GM12878 (cell line): Measurements from ENCODE around the gene MALT1. TPM values are rescaled to one million over a fixed set of nuclear protein-coding genes. Genes with fewer than 3 reads are reported as not detected.
"Not testable (repeated sequence)": the region's sequence is repeated elsewhere in the genome, so short reads cannot be mapped to it uniquely, and the experiment has no call there.

Experiments used
- ATAC-seq: fragments of 200-7000 bp; cut with Tn5 transposase; 3 replicates; pipeline ENCODE4 v1.9.1; 2020; ENCODE audit warnings: mild to moderate bottlenecking, moderate library complexity
- BruUV-seq: library from RNA; stranded (reverse); fragments of 400-500 nt; replicated peaks from 2 replicates; lab custom pipeline; 2021; lab: Mats Ljungman, UMichigan
- CTCF ChIA-PET: fragments of 300-600 bp; sonication (Branson Sonifier 250); formaldehyde crosslinking; extraction: SDS; loops from one replicate; lab custom pipeline; 2021; ENCODE audit warnings: inconsistent platforms; lab: Yijun Ruan, JAX
- POLR2A ChIA-PET: fragments of 350-600 bp; formaldehyde crosslinking; extraction: SDS; loops from one replicate; lab custom pipeline; 2021; ENCODE audit warnings: inconsistent platforms; lab: Charles Lee
- RAD21 ChIA-PET: fragments of 300-600 bp; sonication (Branson Sonifier 250); formaldehyde crosslinking; loops from one replicate; lab custom pipeline; 2023; ENCODE audit warnings: antibody characterized with exemption; ENCODE audit not compliant: unreplicated experiment; lab: Charles Lee
- SMC1A ChIA-PET: fragments of 300-600 bp; sonication (Branson Sonifier 250); formaldehyde crosslinking; loops from one replicate; lab custom pipeline; 2023; ENCODE audit not compliant: unreplicated experiment, uncharacterized antibody; lab: Charles Lee
- DNase-seq: peaks from one replicate; pipeline ENCODE4 v3.0.0-alpha.2; 2011; ENCODE audit warnings: low read depth, low spot score
- FAIRE-seq: peaks from 3 replicates; lab custom pipeline; 2011; peaks lifted over from hg19 to GRCh38; lab: Jason Lieb, UNC
- H2AFZ ChIP-seq: 2 replicates; pipeline ENCODE4 v1.6.0; 2011; ENCODE audit warnings: low read depth, low read length, control low read depth; ENCODE audit not compliant: control insufficient read depth
- H3K27ac ChIP-seq: 2 replicates; pipeline ENCODE4 v1.5.1; 2011; ENCODE audit warnings: control low read depth; ENCODE audit not compliant: control insufficient read depth, insufficient read depth
- H3K27me3 ChIP-seq, 2 experiments: replicated peaks in 1 of 2; 2 replicates each; pipeline versions ENCODE4 v1.6.0 to v1.6.1; 2011; ENCODE audit warnings: low read length in 1 of 2; ENCODE audit not compliant: control insufficient read depth in 2 of 2, insufficient read depth in 2 of 2
- H3K36me3 ChIP-seq, 2 experiments: 2 replicates each; pipeline ENCODE4 v1.5.1; 2011; ENCODE audit warnings: low read length in 1 of 2; ENCODE audit not compliant: control insufficient read depth in 2 of 2, insufficient read depth in 2 of 2
- H3K4me1 ChIP-seq: 2 replicates; pipeline ENCODE4 v1.6.1; 2011; ENCODE audit warnings: mild to moderate bottlenecking, low read length, moderate library complexity, mixed read lengths; ENCODE audit not compliant: control insufficient read depth, insufficient read depth
- H3K4me2 ChIP-seq: 2 replicates; pipeline ENCODE4 v1.6.0; 2011; ENCODE audit warnings: control low read depth; ENCODE audit not compliant: control insufficient read depth, insufficient read depth
- H3K4me3 ChIP-seq: fragments of 200-600 bp; sonication (generic); 2 replicates; pipeline ENCODE4 v1.5.1; 2016
- H3K79me2 ChIP-seq: 2 replicates; pipeline ENCODE4 v1.6.0; 2011; ENCODE audit warnings: low read length; ENCODE audit not compliant: control insufficient read depth, insufficient read depth
- H3K9ac ChIP-seq: 2 replicates; pipeline ENCODE4 v1.8.0; 2011; ENCODE audit warnings: low read length, control low read depth, mixed read lengths; ENCODE audit not compliant: control insufficient read depth, insufficient read depth
- H3K9me3 ChIP-seq: replicated peaks from 3 replicates; pipeline ENCODE4 v1.5.1; 2011; ENCODE audit warnings: mild to moderate bottlenecking, low read length; ENCODE audit not compliant: control insufficient read depth, insufficient read depth
- H4K20me1 ChIP-seq: 2 replicates; pipeline ENCODE4 v1.6.0; 2011; ENCODE audit not compliant: control insufficient read depth, insufficient read depth
- CBFB ChIP-seq: IDR thresholded peaks from 2 replicates; pipeline ENCODE4 v1.6.1; 2016; ENCODE audit warnings: antibody characterized with exemption, low read depth
- RELB ChIP-seq: fragments of 450-650 bp; IDR thresholded peaks from 2 replicates; pipeline ENCODE4 v1.6.1; 2017; ENCODE audit warnings: low read depth, mild to moderate bottlenecking, moderate library complexity
- TAF1 ChIP-seq: IDR thresholded peaks from 2 replicates; pipeline ENCODE4 v1.6.1; 2011; ENCODE audit warnings: mild to moderate bottlenecking, low read depth, low read length, borderline replicate concordance
- WGBS: methylation state at CpG from one replicate; pipeline ENCODE4 v1.1.6; 2016; ENCODE audit warnings: low lambda C conversion rate; ENCODE audit not compliant: insufficient replicate concordance, insufficient coverage; ENCODE audit errors: missing lambda C conversion rate; 5-methylcytosine and 5-hydroxymethylcytosine counted together
- in situ Hi-C: fragments of 300-500 bp; cut with MboI; formaldehyde crosslinking; loops from 9 replicates; pipeline ENCODE4 v1.14.3; 2018; ENCODE audit warnings: mixed read lengths
- intact Hi-C: fragments of 100-400 bp; cut with micrococcal nuclease; formaldehyde crosslinking; loops from one replicate; pipeline ENCODE4 v1.14.2; 2022; ENCODE audit not compliant: unreplicated experiment
- polyA plus RNA-seq, 11 experiments: library from polyadenylated mRNA; depleted of rRNA in 4 of 11; unstranded in 6 of 11; stranded (reverse) in 5 of 11; fragments of >200 nt; fragmentation: Nextera tagmentation in 4 of 11; fragmentation: Illumina TruSeq in 1 of 11; extraction: Ambion mirVana in 4 of 11; extraction: Trizol in 1 of 11; gene quantifications; 1 replicate in 1 of 11; 2 replicates in 10 of 11; pipeline versions ENCODE4 v1.2.1 to v1.2.3, GENCODE V29; 2011 to 2016; ENCODE audit warnings: inconsistent platforms in 2 of 11, missing spikeins in 2 of 11, low read depth in 1 of 11
- total RNA-seq, 4 experiments: library from RNA; depleted of rRNA in 3 of 4; stranded (reverse); fragments of >200 nt in 3 of 4; fragmentation: Illumina TruSeq in 1 of 4; extraction: Trizol in 1 of 4; gene quantifications; 2 replicates each; pipeline versions ENCODE4 v1.2.1 to v1.2.3, GENCODE V29; 2013 to 2021
- TF ChIP-seq, protein P1 (sequence below): fragments of 450-650 bp; IDR thresholded peaks from 2 replicates; pipeline ENCODE4 v1.6.1; 2016; ENCODE audit warnings: mild to moderate bottlenecking

The MALT1 gene
- total and polyA plus RNA-seq, 10 of the 15 experiments (the other 5 are each of a cell fraction or from before 2014, with no cell fraction given): 17.6 to 126 (median 45.4) TPM

DNA sequence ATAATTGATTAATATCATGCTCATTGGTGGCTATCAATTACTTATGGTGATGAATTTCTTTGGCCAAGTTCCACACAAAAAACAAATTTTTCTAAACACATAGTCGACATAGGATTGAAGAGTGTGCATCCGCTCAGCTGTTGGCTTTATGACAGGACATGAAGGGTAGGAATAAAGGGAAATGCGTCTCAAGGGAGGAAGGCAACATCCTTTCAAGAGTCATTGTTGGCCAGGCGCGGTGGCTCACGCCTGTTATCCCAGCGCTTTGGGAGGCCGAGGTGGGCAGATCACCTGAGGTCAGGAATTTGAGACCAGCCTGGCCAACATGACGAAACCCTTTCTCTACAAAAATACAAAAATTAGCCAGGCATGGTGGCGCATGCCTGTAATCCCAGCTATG lies 20.4 kb upstream of the MALT1 start:
- H4K20me1 ChIP-seq, H3K27me3 ChIP-seq, FAIRE-seq, DNase-seq, H2AFZ ChIP-seq, H3K9ac ChIP-seq, H3K36me3 ChIP-seq, intact Hi-C loops, BruUV-seq, ATAC-seq: not testable (repeated sequence)
- WGBS: 99% methylated on average over 10 of the region's 10 CpGs
- peaks cover 29% of the 10 kb centered on the region for H3K4me1 ChIP-seq
- H3K4me3 ChIP-seq: 0 out of 2 replicates have a peak overlapping the region, but pooled peaks have one; percentile 12
- ChIA-PET SMC1A (interaction anchor here (1.0 to 29.9 kb wide), 8 partner anchors 8 to 114 kb away, joined by 3 to 682 read pairs (median 5); no protein-coding TSS in a partner anchor), POLR2A (interaction anchor here (0.7 to 2.9 kb wide), 5 partner anchors 8 to 89 kb away, joined by 3 to 11 read pairs (median 7); partner anchors contain the start of gene MALT1), CTCF (interaction anchor here (0.8 to 1.5 kb wide), 4 partner anchors 8 to 121 kb away, joined by 3 to 8 read pairs (median 4); no protein-coding TSS in a partner anchor), RAD21 (interaction anchor here (0.5 to 1.3 kb wide), 10 partner anchors 21 to 117 kb away, joined by 3 to 7 read pairs (median 3); partner anchors contain the start of gene MALT1)
- H3K27ac ChIP-seq: peak overlapping the region; percentile 80
- peaks cover 25% of the 10 kb centered on the region for H3K9me3 ChIP-seq
- peak overlapping the region; percentile 86 for H3K4me2 ChIP-seq
- in situ Hi-C loops: loop anchor here (25.0 kb wide), 1 partner anchor 1261 kb away; no protein-coding TSS in a partner anchor
- peaks cover 25% of the 10 kb centered on the region for H3K79me2 ChIP-seq

DNA sequence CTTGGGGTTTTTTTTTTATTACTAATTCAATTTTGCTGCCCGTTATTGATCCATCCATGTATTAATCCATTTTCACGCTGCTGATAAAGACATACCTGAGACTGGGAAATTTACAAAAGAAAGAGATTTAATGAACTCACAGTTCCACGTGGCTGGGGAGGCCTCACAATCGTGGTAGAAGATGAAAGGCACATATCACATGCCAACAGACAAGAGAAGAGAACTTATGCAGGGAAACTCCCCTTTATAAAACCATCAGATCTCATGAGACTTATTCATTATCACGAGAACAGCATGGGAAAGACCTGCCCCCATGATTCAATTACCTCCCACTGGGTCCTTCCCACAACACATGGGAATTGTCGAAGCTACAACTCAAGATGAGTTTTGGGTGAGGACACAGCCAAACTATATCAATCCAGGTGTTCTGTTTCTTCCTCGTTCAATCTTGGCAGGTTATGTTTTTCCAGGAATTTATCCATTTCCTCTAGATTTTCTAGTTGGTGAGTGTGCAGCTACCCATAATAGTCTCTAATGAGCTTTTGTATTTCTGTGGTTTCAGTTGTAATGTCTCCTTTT lies 18.0 kb upstream of the MALT1 start:
- ChIA-PET POLR2A (interaction anchor here (1.8 kb wide), 1 partner anchor 114 kb away, joined by 8 read pairs; no protein-coding TSS in a partner anchor), RAD21 (interaction anchor here (0.9 to 3.0 kb wide), 7 partner anchors 17 to 117 kb away, joined by 3 to 15 read pairs (median 4); partner anchors contain the start of gene MALT1), SMC1A (interaction anchor here (0.9 to 29.9 kb wide), 7 partner anchors 9 to 117 kb away, joined by 3 to 682 read pairs (median 5); partner anchors contain the start of gene MALT1), CTCF (interaction anchor here (0.7 to 1.5 kb wide), 2 partner anchors 16 to 111 kb away, joined by 3 to 5 read pairs; no protein-coding TSS in a partner anchor)
- peak overlapping the region; percentile 10; the same call in 1 of the 2 replicates for H2AFZ ChIP-seq
- in situ Hi-C loops (loop anchor here (25.0 kb wide), 1 partner anchor 1259 kb away; no protein-coding TSS in a partner anchor), intact Hi-C loops (loop anchor here (1.0 kb wide), 2 partner anchors 19 to 118 kb away; no protein-coding TSS in a partner anchor)
- H3K27me3 ChIP-seq, H3K36me3 ChIP-seq, DNase-seq, BruUV-seq, FAIRE-seq, H4K20me1 ChIP-seq: not testable (repeated sequence)
- peaks cover 12% of the 10 kb centered on the region for H3K9me3 ChIP-seq
- H3K4me1 ChIP-seq: peaks cover 47% of the 10 kb centered on the region
- H3K4me2 ChIP-seq: peak overlapping the region; percentile 73; the same call in 1 of the 2 replicates
- 63% methylated on average over 7 of the region's 7 CpGs for WGBS
- H3K27ac ChIP-seq: peak overlapping the region; percentile 86
- peak; percentile 8 for ATAC-seq
- H3K79me2 ChIP-seq: peaks cover 38% of the 10 kb centered on the region
- H3K4me3 ChIP-seq: peak overlapping the region; percentile 59
- H3K9ac ChIP-seq: peak overlapping the region; percentile 51; the same call in 1 of the 2 replicates
- TF ChIP-seq, protein P1, sequence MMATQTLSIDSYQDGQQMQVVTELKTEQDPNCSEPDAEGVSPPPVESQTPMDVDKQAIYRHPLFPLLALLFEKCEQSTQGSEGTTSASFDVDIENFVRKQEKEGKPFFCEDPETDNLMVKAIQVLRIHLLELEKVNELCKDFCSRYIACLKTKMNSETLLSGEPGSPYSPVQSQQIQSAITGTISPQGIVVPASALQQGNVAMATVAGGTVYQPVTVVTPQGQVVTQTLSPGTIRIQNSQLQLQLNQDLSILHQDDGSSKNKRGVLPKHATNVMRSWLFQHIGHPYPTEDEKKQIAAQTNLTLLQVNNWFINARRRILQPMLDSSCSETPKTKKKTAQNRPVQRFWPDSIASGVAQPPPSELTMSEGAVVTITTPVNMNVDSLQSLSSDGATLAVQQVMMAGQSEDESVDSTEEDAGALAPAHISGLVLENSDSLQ: 0 out of 2 replicates have a peak, but pooled peaks have one; percentile 9
- peak; percentile 57; the same call in 1 of the 2 replicates for TF ChIP-seq RELB
- 0 out of 2 replicates have a peak, but pooled peaks have one; percentile 23 for TF ChIP-seq TAF1
- peak; percentile 36; the same call in 1 of the 2 replicates for TF ChIP-seq CBFB
